HepG2 (cell line): ENCODE results near the gene ACE. TPM values are rescaled to one million over a fixed set of nuclear protein-coding genes. Genes with fewer than 3 reads are reported as not detected.

Experiments
- MYNN ChIP-seq: sonication (generic); formaldehyde crosslinking; IDR thresholded peaks from 2 replicates; pipeline ENCODE4 v1.4.0; 2020; ENCODE audit warnings: mild to moderate bottlenecking, low read depth, missing genetic modification reagents
- NFIC ChIP-seq: IDR thresholded peaks from 2 replicates; pipeline ENCODE4 v1.6.1; 2012; ENCODE audit warnings: mild to moderate bottlenecking, low read length, inconsistent platforms
- UBTF ChIP-seq: sonication (generic); formaldehyde crosslinking; IDR thresholded peaks from 2 replicates; pipeline ENCODE4 v1.4.0; 2020; ENCODE audit warnings: mild to moderate bottlenecking, missing genetic modification reagents
- ZBTB37 ChIP-seq: sonication (generic); formaldehyde crosslinking; IDR thresholded peaks from 2 replicates; pipeline ENCODE4 v1.4.0; 2020; ENCODE audit warnings: mild to moderate bottlenecking, missing genetic modification reagents
- ZIK1 ChIP-seq: sonication (generic); formaldehyde crosslinking; IDR thresholded peaks from 2 replicates; pipeline ENCODE4 v1.5.0; 2020; ENCODE audit warnings: mild to moderate bottlenecking, low read depth, missing genetic modification reagents, borderline replicate concordance
- ZMYM2 ChIP-seq: sonication (generic); formaldehyde crosslinking; IDR thresholded peaks from 2 replicates; pipeline ENCODE4 v1.8.0; 2022; ENCODE audit warnings: mild to moderate bottlenecking, missing genetic modification reagents
- polyA plus RNA-seq, 8 experiments: library from polyadenylated mRNA; depleted of rRNA in 3 of 8; stranded (reverse) in 7 of 8; unstranded in 1 of 8; fragments of >200 nt; fragmentation: Illumina TruSeq in 4 of 8; extraction: Trizol in 4 of 8; gene quantifications; 2 replicates each; pipeline versions ENCODE4 v1.2.1 to v1.2.3, GENCODE V29; 2011 to 2016; ENCODE audit warnings: low read depth in 4 of 8, missing spikeins in 1 of 8, mixed read lengths in 1 of 8; ENCODE audit not compliant: insufficient read depth in 1 of 8
- total RNA-seq, 5 experiments: library from RNA; depleted of rRNA; stranded (reverse); fragments of >200 nt; fragmentation: Illumina TruSeq; extraction: Trizol; gene quantifications; 2 replicates each; pipeline ENCODE4 v1.2.3, GENCODE V29; 2016; ENCODE audit warnings: low read depth in 1 of 5

The ACE gene
- total and polyA plus RNA-seq, 2 of the 13 experiments (the other 11 are each of a cell fraction or from before 2014, with no cell fraction given): 0.08 to 0.13 TPM

GRCh38 chr17:63516910-63517824 is 40.3 kb downstream of the ACE start (continued):
- TF ChIP-seq ZBTB37 (CRISPR knock-in tag) (no peak), NFIC (no peak), ZIK1 (no peak), ZMYM2 (CRISPR knock-in tag) (no peak), MYNN (CRISPR knock-in tag) (no peak), UBTF (CRISPR knock-in tag) (no peak; the same call in 1 of the 2 replicates)
